Hepatic stellate cell (primary cell): ENCODE data around the gene RSPH6A.

Source experiments
- DNase-seq: peaks from one replicate; pipeline ENCODE4 v3.0.0; 2011; ENCODE audit warnings: low spot score

The RSPH6A gene

GRCh38 chr19:45814851-45815480 lies at the start of gene RSPH6A:
Gene RSPH6A, minus strand, starts transcription at chr19:45815308. Its CDS starts 132 bp downstream, at chr19:45815176.
- no peak for DNase-seq

- no peak for DNase-seq
Measured at GRCh38 chr19:45864629-45865082, 49.5 kb upstream of the RSPH6A start.

GRCh38 chr19:45863840-45864628 lies 48.9 kb upstream of the RSPH6A start, which contains the start of gene FOXA3:
Gene FOXA3, plus strand, starts transcription at chr19:45864326. Its CDS starts 131 bp downstream, at chr19:45864457.
- peak; percentile 63 for DNase-seq

GRCh38 chr19:45863335-45863839 lies 48.3 kb upstream of the RSPH6A start:
- DNase-seq = no peak

GRCh38 chr19:45862564-45863334 lies 47.6 kb upstream of the RSPH6A start, which contains the start of gene SYMPK:
Gene SYMPK, minus strand, starts transcription at chr19:45863147. Its CDS starts 8,652 bp downstream, at chr19:45854495.
- peak; percentile 100 for DNase-seq

- no peak for DNase-seq
Measured at GRCh38 chr19:45862271-45862563, 47.1 kb upstream of the RSPH6A start.

- no peak for DNase-seq
Measured at GRCh38 chr19:45860359-45861259, 45.5 kb upstream of the RSPH6A start.

- DNase-seq = no peak
Measured at GRCh38 chr19:45854167-45854778, 39.2 kb upstream of the RSPH6A start.

GRCh38 chr19:45852983-45853382 lies 37.9 kb upstream of the RSPH6A start:
- DNase-seq = no peak

- DNase-seq = no peak
Measured at GRCh38 chr19:45852145-45852750, 37.1 kb upstream of the RSPH6A start.

GRCh38 chr19:45848922-45849321 lies 33.8 kb upstream of the RSPH6A start:
- no peak for DNase-seq

GRCh38 chr19:45847663-45848062 lies 32.6 kb upstream of the RSPH6A start:
- DNase-seq = no peak

GRCh38 chr19:45842198-45842597 lies 27.1 kb upstream of the RSPH6A start:
- DNase-seq = no peak

- no peak for DNase-seq
Measured at GRCh38 chr19:45834970-45835369, 19.9 kb upstream of the RSPH6A start.

- DNase-seq = no peak
Measured at GRCh38 chr19:45828945-45829344, 13.8 kb upstream of the RSPH6A start.

- no peak for DNase-seq
Measured at GRCh38 chr19:45828523-45828922, 13.4 kb upstream of the RSPH6A start.

- DNase-seq = no peak
Measured at GRCh38 chr19:45827459-45828093, 12.5 kb upstream of the RSPH6A start.

- no peak for DNase-seq
Measured at GRCh38 chr19:45826934-45827333, 11.8 kb upstream of the RSPH6A start.

- no peak for DNase-seq
Measured at GRCh38 chr19:45825917-45826893, 11.1 kb upstream of the RSPH6A start.
